SK-N-SH (cell line): Measurements from ENCODE around the gene KCTD21.

ENCODE experiments used
- CHD2 ChIP-seq: fragments of 150-350 bp; IDR thresholded peaks from 2 replicates; pipeline ENCODE4 v1.6.1; 2018; ENCODE audit warnings: low read length; ENCODE audit not compliant: partially characterized antibody
- EP300 ChIP-seq, 2 experiments: IDR thresholded peaks; 2 replicates each; pipeline versions ENCODE4 v1.4.0 to v1.6.1; 2012; ENCODE audit warnings: borderline replicate concordance in 1 of 2, low read depth in 1 of 2, low read length in 1 of 2
- JUND ChIP-seq: IDR thresholded peaks from 2 replicates; pipeline ENCODE4 v1.4.0; 2012
- MAX ChIP-seq: IDR thresholded peaks from 2 replicates; pipeline ENCODE4 v1.4.0; 2012; ENCODE audit warnings: low read depth
- MXI1 ChIP-seq: IDR thresholded peaks from 2 replicates; pipeline ENCODE4 v1.6.1; 2012; ENCODE audit warnings: mild to moderate bottlenecking, low read depth, low read length, improper control_type of control experiment
- POLR2AphosphoS5 ChIP-seq: IDR thresholded peaks from 2 replicates; pipeline ENCODE4 v1.6.1; 2012; ENCODE audit warnings: low read depth, low read length
- YY1 ChIP-seq: IDR thresholded peaks from 2 replicates; pipeline ENCODE4 v1.4.0; 2012; ENCODE audit warnings: low read depth, mild to moderate bottlenecking
- ZBTB33 ChIP-seq: IDR thresholded peaks from 2 replicates; pipeline ENCODE4 v1.4.0; 2012; ENCODE audit warnings: low read depth, borderline replicate concordance
- TF ChIP-seq, protein P1 (sequence below): fragments of 200-600 bp; sonication (generic); IDR thresholded peaks from 2 replicates; pipeline ENCODE4 v1.6.1; 2017; ENCODE audit warnings: antibody characterized with exemption, mild to moderate bottlenecking, moderate library complexity

- TF ChIP-seq MXI1, result peak; percentile 98
- TF ChIP-seq, protein P1, sequence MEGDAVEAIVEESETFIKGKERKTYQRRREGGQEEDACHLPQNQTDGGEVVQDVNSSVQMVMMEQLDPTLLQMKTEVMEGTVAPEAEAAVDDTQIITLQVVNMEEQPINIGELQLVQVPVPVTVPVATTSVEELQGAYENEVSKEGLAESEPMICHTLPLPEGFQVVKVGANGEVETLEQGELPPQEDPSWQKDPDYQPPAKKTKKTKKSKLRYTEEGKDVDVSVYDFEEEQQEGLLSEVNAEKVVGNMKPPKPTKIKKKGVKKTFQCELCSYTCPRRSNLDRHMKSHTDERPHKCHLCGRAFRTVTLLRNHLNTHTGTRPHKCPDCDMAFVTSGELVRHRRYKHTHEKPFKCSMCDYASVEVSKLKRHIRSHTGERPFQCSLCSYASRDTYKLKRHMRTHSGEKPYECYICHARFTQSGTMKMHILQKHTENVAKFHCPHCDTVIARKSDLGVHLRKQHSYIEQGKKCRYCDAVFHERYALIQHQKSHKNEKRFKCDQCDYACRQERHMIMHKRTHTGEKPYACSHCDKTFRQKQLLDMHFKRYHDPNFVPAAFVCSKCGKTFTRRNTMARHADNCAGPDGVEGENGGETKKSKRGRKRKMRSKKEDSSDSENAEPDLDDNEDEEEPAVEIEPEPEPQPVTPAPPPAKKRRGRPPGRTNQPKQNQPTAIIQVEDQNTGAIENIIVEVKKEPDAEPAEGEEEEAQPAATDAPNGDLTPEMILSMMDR, result no peak
- TF ChIP-seq CHD2, result peak; percentile 67
- TF ChIP-seq EP300 (IDR thresholded peaks at IDR 0.05; ENCODE audit: borderline replicate concordance in 1 of 2, low read depth in 1 of 2, low read length in 1 of 2), result no peak
- TF ChIP-seq POLR2AphosphoS5, result peak; percentile 90
- no peak for TF ChIP-seq JUND
- peak; percentile 98 for TF ChIP-seq YY1
- TF ChIP-seq MAX, result peak; percentile 98
- TF ChIP-seq ZBTB33, result 0 out of 2 replicates have a peak, but pooled peaks have one; percentile 36
These were observed 48.7 kb downstream of the KCTD21 start, which contains the start of gene ALG8 for GRCh38 chr11:78139422-78140391.
